ENCODE data around the gene FGFR1OP2.
A peak's percentile ranks its signal among the peaks of the same experiment; 100 is the strongest.

The FGFR1OP2 gene

GRCh38 chr12:26995706-26996105 lies 57.4 kb downstream of the FGFR1OP2 start:
- TF ChIP-seq CTCF (IDR thresholded peaks at IDR 0.05): no peak
- peaks cover 34% of the 10 kb centered on the region for H3K36me3 Mint-ChIP-seq (ENCODE audit: low read depth)
- H3K9me3 Mint-ChIP-seq: no peaks in the 10 kb centered on the region
- no peak overlapping the region for H3K27ac Mint-ChIP-seq
- H3K4me1 Mint-ChIP-seq: no peaks in the 10 kb centered on the region
- no peak overlapping the region for H3K4me3 Mint-ChIP-seq
- no peak for DNase-seq
- H3K27me3 Mint-ChIP-seq (ENCODE audit: low read depth, poor library complexity): no peaks in the 10 kb centered on the region

DNA sequence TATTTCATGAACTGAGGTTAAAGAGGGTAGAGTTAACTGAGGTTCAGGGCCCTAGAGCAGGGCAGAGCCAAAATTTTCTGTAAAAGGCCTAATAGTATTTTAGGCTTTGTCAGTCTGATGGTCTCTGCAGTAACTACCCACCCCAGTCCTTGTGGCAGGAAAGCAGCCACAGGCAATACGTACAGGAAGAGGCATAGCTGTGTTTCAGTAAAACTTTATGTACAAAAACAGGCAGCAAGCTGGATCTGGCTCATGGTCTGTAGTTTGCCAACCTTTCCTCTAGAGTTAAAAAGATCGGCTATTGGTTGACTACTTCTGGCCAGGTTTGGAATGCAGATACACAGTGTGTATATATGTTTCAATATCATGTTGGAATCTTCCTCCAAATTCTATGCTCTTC lies 58.7 kb downstream of the FGFR1OP2 start:
- DNase-seq: no peak
- peaks cover 36% of the 10 kb centered on the region for H3K36me3 Mint-ChIP-seq (ENCODE audit: low read depth)
- no peaks in the 10 kb centered on the region for H3K4me1 Mint-ChIP-seq
- no peaks in the 10 kb centered on the region for H3K9me3 Mint-ChIP-seq
- H3K27me3 Mint-ChIP-seq (ENCODE audit: low read depth, poor library complexity): no peaks in the 10 kb centered on the region
- TF ChIP-seq CTCF (IDR thresholded peaks at IDR 0.05): no peak
- no peak overlapping the region for H3K4me3 Mint-ChIP-seq
- H3K27ac Mint-ChIP-seq: no peak overlapping the region

DNA sequence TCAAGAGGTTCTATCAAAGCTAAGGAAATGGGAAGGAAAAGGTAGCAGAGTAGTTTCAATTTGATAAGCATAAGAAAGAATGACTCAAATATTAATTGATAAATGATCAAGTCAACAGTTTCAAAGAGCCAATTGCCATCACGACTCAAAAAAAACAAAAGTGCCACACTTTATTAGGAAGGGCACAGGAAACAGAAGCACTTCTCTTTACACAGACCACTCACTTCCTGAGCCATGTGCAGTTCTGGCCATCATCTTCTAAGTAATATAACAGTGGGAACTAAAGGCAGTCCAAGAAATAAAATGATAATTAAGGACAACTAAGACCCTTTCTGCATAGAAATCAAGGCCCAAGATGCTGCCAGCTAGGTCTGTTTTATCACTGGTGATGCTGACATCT lies 62.7 kb downstream of the FGFR1OP2 start:
- no peaks in the 10 kb centered on the region for H3K27me3 Mint-ChIP-seq (ENCODE audit: low read depth, poor library complexity)
- no peak for DNase-seq

DNA sequence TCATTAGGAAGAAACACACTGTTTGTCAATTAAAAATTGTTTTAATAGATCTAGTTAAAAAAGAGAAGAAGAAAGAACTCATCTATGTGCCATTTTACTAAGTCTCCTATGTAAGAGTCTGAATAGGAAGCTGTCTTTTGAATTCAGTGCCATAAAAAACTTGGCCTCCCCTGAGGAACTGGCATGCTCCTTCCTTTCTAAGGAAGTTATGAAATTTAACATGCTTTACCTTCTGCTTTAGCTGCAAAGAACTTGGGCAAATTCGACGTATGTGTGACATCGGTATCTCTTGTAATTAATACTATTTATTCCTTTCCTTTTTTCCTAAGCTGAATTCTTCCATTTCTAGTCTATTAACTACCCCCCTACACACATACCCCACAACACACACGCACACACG lies 63.4 kb downstream of the FGFR1OP2 start:
- no peak for TF ChIP-seq CTCF (IDR thresholded peaks at IDR 0.05)
- peaks cover 19% of the 10 kb centered on the region for H3K4me1 Mint-ChIP-seq
- no peaks in the 10 kb centered on the region for H3K9me3 Mint-ChIP-seq
- no peak overlapping the region for H3K4me3 Mint-ChIP-seq
- no peak for DNase-seq
- no peaks in the 10 kb centered on the region for H3K27me3 Mint-ChIP-seq (ENCODE audit: low read depth, poor library complexity)
- H3K27ac Mint-ChIP-seq: no peak overlapping the region
- peaks cover 20% of the 10 kb centered on the region for H3K36me3 Mint-ChIP-seq (ENCODE audit: low read depth)

More for the DNA sequence above, 62.7 kb downstream of the FGFR1OP2 start:
- Mint-ChIP-seq H3K4me3 (no peak overlapping the region), H3K27ac (no peak overlapping the region), H3K9me3 (no peaks in the 10 kb centered on the region), H3K36me3 (ENCODE audit: low read depth) (peaks cover 20% of the 10 kb centered on the region), H3K4me1 (peaks cover 19% of the 10 kb centered on the region)
- TF ChIP-seq CTCF (IDR thresholded peaks at IDR 0.05): no peak

DNA sequence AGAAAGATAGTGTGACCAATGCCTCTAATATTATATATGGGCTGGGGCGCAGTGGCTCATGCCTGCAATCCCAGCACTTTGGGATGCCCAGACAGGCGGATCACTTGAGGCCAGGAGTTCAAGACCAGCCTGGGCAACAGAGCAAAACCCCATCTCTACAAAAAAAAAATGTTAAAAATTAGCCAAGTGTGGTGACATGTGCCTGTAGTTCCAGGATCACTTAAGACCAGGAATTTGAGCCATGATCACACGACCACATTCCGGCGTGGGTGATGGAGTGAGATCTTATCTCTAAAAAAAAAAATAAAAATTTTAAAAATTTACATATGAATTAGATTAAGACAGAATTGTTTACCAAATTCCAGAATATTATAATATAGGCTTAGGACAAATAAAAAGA lies 63.9 kb downstream of the FGFR1OP2 start:
- Mint-ChIP-seq H3K27ac (no peak overlapping the region), H3K27me3 (ENCODE audit: low read depth, poor library complexity) (no peaks in the 10 kb centered on the region), H3K36me3 (ENCODE audit: low read depth) (peaks cover 20% of the 10 kb centered on the region), H3K9me3 (no peaks in the 10 kb centered on the region), H3K4me1 (peaks cover 19% of the 10 kb centered on the region), H3K4me3 (no peak overlapping the region)
- no peak for TF ChIP-seq CTCF (IDR thresholded peaks at IDR 0.05)
- DNase-seq: no peak

GRCh38 chr12:27003421-27004381 lies 65.4 kb downstream of the FGFR1OP2 start:
- no peak for TF ChIP-seq CTCF (IDR thresholded peaks at IDR 0.05)
- H3K4me3 Mint-ChIP-seq: no peak overlapping the region
- peak overlapping the region; percentile 61 for H3K27ac Mint-ChIP-seq
- peaks cover 19% of the 10 kb centered on the region for H3K4me1 Mint-ChIP-seq
- no peak for DNase-seq
- H3K27me3 Mint-ChIP-seq (ENCODE audit: low read depth, poor library complexity): no peaks in the 10 kb centered on the region
- peaks cover 14% of the 10 kb centered on the region for H3K36me3 Mint-ChIP-seq (ENCODE audit: low read depth)
- no peaks in the 10 kb centered on the region for H3K9me3 Mint-ChIP-seq
